ENCODE measurements around the gene HRH4. TPM values are rescaled to one million over a fixed set of nuclear protein-coding genes. Genes with fewer than 3 reads are reported as not detected.

The HRH4 gene
- total RNA-seq, 1 donor from 2014 or later = not detected

DNA sequence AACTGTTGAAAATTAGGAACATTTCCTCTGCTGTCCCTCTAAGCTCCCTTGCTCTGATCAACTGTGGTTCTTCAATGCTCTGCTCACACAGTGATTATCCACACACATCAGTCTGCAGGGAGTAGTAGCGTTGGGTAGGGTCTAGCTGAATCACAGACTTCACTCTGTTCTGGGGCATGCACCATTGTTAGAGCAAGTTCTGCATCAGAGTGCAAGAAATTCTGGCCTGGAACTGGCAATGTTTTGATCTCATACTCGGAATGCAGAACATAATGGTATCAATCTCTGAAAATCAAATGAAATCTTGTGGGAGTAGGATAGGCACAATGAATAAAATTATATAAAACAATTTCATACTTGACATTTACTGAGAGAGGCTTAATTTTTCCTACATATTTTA, 55.3 kb downstream of the HRH4 start:
- H3K36me3 ChIP-seq (ENCODE audit: control insufficient read depth, insufficient read depth, low read length) = no peaks in the 10 kb centered on the region
- H3K4me3 ChIP-seq (ENCODE audit: low read depth, low read length) = no peak overlapping the region
- no peaks in the 10 kb centered on the region for H3K27me3 ChIP-seq (ENCODE audit: control insufficient read depth, insufficient read depth, low read length)
- no peak for TF ChIP-seq CTCF (IDR thresholded peaks at IDR 0.05; ENCODE audit: insufficient read depth, low read length, poor library complexity, severe bottlenecking)
- no peak for DNase-seq (ENCODE audit: low read depth)

DNA sequence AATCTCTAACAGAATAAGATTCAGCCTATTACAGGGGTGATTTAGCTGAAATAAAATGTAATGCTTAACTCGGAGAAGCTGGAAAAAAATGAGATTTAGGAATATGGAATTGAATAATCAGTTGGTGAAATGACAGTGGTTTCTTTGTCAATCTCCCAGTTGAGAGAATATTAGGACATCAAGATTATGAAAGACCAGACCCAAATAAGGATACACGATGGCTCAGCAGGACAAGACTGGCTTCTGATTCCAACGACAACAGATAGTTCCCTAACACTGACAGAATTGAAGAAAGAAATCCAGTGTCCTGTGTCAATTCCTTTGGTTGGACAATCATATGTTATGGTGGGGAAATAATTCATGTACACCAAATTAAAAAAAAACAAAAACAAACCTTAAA, 55.8 kb downstream of the HRH4 start:
- no peak for DNase-seq (ENCODE audit: low read depth)
- no peaks in the 10 kb centered on the region for H3K36me3 ChIP-seq (ENCODE audit: control insufficient read depth, insufficient read depth, low read length)
- no peak for TF ChIP-seq CTCF (IDR thresholded peaks at IDR 0.05; ENCODE audit: insufficient read depth, low read length, poor library complexity, severe bottlenecking)
- no peaks in the 10 kb centered on the region for H3K27me3 ChIP-seq (ENCODE audit: control insufficient read depth, insufficient read depth, low read length)
- H3K4me3 ChIP-seq (ENCODE audit: low read depth, low read length) = no peak overlapping the region

GRCh38 chr18:24517554-24517953, 57.1 kb downstream of the HRH4 start:
- H3K36me3 ChIP-seq (ENCODE audit: control insufficient read depth, insufficient read depth, low read length) = no peaks in the 10 kb centered on the region
- H3K27me3 ChIP-seq (ENCODE audit: control insufficient read depth, insufficient read depth, low read length) = no peaks in the 10 kb centered on the region
- TF ChIP-seq CTCF (IDR thresholded peaks at IDR 0.05; ENCODE audit: insufficient read depth, low read length, poor library complexity, severe bottlenecking) = no peak
- DNase-seq (ENCODE audit: low read depth) = no peak
- no peak overlapping the region for H3K4me3 ChIP-seq (ENCODE audit: low read depth, low read length)

- H3K4me3 ChIP-seq (ENCODE audit: low read depth, low read length) = no peak overlapping the region
- no peaks in the 10 kb centered on the region for H3K27me3 ChIP-seq (ENCODE audit: control insufficient read depth, insufficient read depth, low read length)
- DNase-seq (ENCODE audit: low read depth) = no peak
- H3K36me3 ChIP-seq (ENCODE audit: control insufficient read depth, insufficient read depth, low read length) = no peaks in the 10 kb centered on the region
- TF ChIP-seq CTCF (IDR thresholded peaks at IDR 0.05; ENCODE audit: insufficient read depth, low read length, poor library complexity, severe bottlenecking) = no peak
These were observed 58.2 kb downstream of the HRH4 start for GRCh38 chr18:24518596-24518995.

Other genes starting within 250 kb of the HRH4 start
- gene OSBPL1A, start 62.8 kb upstream of the HRH4 start, total RNA-seq = 18.3 and 21.4 TPM in 2 replicates
- gene IMPACT, start 34.0 kb upstream of the HRH4 start, total RNA-seq = 31.5 and 37.7 TPM in 2 replicates